Measurements from ENCODE around the gene MCRIP2.

Gene MCRIP2

GRCh38 chr16:670485-671352 lies 29.1 kb downstream of the MCRIP2 start:
- DNase-seq (ENCODE audit: low read depth), result no peak

DNA sequence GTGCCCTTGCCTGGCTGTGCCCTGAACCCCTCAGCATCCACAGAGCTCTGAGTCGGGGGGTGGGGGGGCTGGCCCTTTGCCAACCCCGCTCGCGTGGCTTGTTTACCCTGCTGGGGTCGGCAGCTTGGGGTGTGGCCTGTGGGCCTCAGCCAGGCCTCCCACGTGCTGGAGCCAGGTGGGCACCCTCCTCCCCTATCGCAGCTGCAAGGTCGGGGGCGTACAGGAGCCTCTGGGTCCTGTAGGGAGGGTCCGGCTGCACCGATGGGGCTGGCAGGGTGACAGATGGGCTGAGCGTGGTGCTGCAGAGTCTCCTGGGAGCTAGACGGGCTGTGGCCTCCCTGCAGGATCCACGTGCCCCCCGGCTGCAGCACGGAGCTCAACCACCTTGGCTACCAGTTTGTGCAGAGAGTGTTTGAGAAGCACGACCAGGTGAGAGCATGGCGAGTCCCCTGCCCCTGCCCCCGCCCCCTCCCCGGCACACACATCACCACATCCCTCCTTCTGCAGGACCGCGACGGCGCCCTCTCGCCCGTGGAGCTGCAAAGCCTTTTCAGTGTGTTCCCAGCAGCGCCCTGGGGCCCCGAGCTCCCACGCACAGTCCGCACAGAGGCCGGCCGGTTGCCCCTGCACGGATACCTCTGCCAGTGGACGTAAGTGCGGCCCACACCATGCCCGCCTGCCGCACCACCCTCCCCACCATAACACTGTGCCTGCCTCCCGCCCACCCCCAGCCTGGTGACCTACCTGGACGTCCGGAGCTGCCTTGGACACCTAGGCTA lies 29.9 kb downstream of the MCRIP2 start:
- DNase-seq (ENCODE audit: low read depth), result no peak

DNA sequence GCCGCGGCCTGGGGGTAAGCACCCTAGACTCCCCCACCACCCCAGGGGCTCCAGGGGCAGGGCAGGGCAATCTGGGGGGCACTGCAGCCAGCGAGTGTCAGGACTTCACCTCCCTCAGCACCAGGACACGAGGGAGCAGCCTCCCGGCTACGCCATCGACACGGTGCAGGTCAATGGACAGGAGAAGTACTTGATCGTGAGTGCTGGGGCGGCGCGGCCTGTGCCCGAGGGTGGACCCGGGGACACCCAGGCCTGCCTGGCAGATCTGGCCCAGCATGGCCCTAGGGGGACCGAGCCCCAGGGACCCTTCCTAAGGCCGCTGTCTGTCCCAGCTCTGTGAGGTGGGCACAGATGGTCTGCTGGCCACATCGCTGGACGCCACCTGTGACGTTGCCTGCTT lies 30.7 kb downstream of the MCRIP2 start:
- DNase-seq (ENCODE audit: low read depth), result no peak

DNA sequence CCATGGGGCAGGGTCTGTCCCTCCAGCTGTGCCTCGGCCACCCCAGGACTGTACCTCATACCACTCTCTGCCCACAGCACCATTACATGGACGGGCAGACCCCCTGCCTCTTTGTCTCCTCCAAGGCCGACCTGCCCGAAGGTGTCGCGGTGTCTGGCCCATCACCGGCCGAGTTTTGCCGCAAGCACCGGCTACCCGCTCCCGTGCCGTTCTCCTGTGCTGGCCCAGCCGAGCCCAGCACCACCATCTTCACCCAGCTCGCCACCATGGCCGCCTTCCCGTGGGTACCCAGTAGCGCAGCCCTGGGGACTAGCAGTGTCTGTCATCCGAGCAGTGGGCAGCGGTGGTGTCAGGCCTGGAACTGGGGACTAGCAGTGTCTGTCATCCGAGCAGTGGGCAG lies 31.2 kb downstream of the MCRIP2 start:
- DNase-seq (ENCODE audit: low read depth), result no peak

DNA sequence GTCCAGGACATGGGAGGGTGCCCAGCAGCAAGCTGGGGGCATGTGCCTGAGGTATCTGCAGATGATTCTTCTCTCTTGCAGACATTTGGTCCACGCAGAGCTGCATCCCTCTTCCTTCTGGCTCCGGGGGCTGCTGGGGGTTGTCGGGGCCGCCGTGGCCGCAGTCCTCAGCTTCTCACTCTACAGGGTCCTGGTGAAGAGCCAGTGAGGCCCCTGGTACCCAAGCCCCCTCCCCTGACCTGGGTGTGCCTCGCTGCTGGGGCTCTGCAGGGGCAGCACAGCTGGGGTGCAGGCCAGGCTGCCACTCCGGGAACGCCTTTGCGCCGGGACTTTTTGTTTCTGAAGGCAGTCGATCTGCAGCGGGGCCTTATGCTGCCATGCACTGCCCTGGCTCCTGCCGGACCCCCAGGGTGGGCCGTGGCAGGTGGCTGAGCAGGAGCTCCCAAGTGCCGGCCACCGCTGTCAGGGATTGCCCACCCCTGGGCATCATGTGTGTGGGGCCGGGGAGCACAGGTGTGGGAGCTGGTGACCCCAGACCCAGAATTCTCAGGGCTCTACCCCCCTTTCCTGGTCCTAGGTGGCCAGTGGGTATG lies 31.9 kb downstream of the MCRIP2 start:
- no peak for DNase-seq (ENCODE audit: low read depth)

DNA sequence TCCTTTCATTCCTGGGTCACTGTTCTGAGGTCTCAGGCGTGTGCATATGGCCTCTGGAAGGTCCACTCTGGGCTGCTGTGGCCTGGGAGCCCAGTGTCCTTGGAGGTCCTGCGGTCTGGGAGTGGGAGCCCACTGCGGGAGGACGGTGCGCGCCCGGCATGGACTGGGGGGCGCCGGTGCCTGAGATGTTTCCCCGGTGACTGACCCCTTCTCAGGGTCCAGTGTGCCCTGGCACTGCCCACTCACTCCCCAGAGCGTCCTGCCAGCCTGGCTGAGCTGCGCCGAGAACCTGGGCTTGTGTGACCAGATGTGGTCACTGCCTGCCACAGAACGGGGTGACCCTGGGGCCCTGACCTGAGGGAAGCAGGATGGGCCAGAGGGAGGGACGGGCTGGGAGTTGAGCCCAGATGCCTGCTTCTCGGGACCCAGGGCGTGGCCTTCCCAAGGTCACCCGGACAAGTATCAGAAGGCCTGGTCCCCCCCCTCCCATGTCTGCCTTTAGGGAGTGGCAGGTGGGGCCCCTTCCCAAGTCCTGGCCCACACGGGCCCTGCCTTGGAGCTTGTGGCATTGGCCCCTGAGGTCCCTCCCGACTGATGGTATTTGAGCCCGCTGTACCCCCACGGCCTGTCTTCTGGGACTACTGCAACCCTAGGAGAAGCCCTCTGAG lies 32.7 kb downstream of the MCRIP2 start:
- DNase-seq (ENCODE audit: low read depth), result no peak

- DNase-seq (ENCODE audit: low read depth), result no peak
These were observed 33.6 kb downstream of the MCRIP2 start, which contains the start of gene RHBDL1 for GRCh38 chr16:674968-675883. Gene RHBDL1, plus strand, starts transcription at chr16:675671. Its CDS starts 120 bp downstream, at chr16:675791.

DNA sequence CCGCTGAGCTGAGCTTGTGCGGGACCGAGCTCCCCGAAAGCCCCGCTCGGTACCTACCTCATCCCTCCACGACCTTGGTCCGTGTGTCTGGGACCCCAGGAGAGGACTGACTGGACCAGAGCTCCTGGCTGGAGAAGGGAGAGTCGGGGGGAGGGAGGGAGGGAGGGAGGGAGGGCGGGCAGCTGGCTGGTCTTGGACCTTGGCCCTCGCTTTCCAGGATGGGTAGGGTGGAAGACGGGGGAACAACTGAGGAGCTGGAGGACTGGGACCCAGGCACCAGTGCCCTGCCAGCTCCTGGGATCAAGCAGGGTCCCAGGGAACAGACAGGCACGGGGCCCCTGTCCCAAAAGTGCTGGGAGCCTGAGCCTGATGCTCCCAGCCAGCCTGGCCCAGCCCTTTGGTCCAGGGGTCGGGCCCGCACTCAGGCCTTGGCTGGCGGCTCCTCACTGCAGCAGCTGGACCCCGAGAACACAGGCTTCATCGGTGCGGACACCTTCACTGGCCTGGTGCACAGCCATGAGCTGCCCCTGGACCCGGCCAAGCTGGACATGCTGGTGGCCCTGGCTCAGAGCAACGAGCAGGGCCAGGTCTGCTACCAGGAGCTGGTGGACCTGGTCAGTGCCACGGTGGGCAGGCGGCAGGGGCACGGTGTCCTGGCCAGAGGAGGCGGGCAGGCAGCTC lies 34.4 kb downstream of the MCRIP2 start:
- DNase-seq (ENCODE audit: low read depth), result no peak

GRCh38 chr16:676565-676902 lies 34.9 kb downstream of the MCRIP2 start:
- no peak for DNase-seq (ENCODE audit: low read depth)

DNA sequence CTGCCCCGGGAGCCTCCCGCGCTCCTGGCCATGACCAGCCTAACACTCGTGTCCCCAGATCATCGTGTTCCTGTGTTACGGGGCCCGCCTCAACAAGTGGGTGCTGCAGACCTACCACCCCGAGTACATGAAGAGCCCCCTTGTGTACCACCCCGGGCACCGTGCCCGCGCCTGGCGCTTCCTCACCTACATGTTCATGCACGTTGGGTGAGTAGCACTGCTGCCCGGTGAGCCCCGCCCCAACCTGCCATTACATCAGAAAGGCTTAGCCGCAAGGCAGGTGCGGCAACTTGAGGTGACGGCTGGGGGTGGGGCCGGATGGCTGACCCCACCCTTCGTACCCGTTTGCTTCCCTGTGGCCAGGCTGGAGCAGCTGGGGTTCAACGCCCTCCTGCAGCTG lies 35.3 kb downstream of the MCRIP2 start:
- no peak for DNase-seq (ENCODE audit: low read depth)

GRCh38 chr16:677316-678190 lies 35.9 kb downstream of the MCRIP2 start:
- no peak for DNase-seq (ENCODE audit: low read depth)

- DNase-seq (ENCODE audit: low read depth), result no peak
These were observed 36.7 kb downstream of the MCRIP2 start for GRCh38 chr16:678209-678857.

DNA sequence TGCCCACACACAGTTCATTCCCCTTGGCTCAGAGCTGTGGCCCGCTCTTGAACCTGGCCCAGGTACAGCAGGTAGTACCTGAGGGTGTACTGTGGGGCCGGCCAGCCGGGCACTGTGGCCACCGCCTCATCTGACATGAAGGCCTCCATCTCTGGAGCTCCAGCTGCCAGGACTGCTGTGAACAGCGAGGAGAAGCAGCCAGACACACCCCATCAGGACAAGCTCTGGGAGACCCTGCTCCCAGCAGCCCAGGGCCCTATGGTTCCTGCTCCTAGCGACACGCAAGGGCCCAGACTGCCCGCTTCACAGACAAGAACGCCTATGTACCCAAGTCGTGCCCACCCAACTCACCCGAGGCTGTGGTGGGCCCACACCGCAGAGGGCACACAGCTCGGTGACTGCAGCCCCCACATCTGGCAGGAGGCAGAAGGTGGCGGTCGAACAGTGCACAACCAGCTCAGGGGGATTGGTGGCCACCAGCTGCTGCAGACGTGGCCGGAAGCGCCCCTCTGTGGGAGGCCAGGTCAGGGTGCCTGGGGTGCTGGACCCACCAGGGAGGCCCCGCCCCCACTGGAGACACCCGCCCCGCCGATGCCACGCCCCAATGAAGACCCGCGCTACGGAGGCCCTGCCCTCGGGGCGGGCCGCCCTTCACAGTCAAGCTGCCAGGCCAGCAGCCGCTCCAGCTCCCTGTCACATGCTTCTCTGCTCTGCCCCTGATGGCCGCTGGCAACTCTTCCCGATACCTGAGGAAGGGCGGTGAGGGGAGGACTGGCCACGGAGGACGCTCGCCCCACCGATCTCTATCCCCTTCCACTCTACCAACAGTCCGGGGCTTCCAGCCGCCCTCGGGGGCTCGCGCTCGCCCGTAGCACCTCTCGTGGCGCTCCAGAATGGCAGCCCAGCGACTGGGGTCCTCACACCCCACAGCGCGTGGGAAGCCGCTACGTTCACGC lies 37.5 kb downstream of the MCRIP2 start:
- peak; percentile 44 for DNase-seq (ENCODE audit: low read depth)

DNA sequence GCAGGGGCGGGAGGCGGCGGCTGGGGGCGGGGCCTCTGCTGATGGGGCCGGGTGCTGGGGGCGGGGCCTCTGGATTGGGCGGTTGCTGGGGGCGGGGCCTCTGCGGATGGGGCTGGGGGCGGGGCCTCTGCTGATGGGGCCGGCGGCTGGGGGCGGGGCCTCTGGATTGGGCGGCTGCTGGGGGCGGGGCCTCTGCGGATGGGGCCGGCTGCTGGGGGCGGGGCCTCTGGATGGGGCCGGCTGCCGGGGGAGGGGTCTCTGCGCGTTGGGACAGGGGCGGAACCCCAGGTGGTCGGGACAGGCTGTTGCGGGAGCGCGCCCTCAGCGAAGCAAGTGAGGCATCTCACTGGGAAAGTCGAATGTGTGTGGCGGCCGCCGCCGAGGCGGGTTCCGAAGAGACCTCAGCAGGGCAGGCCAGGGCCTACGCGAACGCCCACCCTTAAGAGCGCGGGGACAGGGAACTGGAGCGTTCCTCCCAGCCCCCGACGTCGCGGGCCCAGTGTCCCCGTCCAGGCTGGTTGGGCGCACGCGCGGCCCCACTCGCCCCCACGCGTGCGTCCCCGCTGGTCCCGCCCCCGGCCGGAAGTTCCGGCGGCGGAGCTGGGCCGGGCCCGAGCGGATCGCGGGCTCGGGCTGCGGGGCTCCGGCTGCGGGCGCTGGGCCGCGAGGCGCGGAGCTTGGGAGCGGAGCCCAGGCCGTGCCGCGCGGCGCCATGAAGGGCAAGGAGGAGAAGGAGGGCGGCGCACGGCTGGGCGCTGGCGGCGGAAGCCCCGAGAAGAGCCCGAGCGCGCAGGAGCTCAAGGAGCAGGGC lies 38.4 kb downstream of the MCRIP2 start, which contains the start of gene STUB1:
Gene STUB1 (plus strand): TSS at position 597 of the 811 bp plus-strand sequence. CDS start 116 bp downstream, at position 713.
- DNase-seq (ENCODE audit: low read depth), result peak; percentile 81

DNA sequence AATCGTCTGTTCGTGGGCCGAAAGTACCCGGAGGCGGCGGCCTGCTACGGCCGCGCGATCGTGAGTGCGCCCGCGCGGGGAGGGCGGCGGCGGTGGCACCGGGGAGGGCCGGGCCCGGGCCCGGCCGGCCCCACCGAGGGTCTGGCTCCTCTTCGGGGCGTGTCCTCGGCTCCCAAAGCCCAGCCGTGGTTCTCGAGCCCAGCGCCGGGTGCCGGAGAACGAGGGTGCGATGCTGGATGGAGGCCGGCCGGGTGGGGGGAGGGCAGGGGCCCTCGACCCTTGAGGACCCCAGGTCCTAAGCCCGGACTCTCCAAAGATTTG lies 39.0 kb downstream of the MCRIP2 start:
- no peak for DNase-seq (ENCODE audit: low read depth)

GRCh38 chr16:680967-681745 lies 39.5 kb downstream of the MCRIP2 start:
- DNase-seq (ENCODE audit: low read depth), result no peak
